BLaER1 treated with 17β-estradiol and CSF1 and Interleukin-3, amounts not matched to agents 10 nM and 100 nM (cell line): ENCODE results near the gene MINK1.

Experiments
- H3K27ac ChIP-seq, 11 experiments: shearing (Covaris generic); formaldehyde crosslinking; 2 replicates each; pipeline ENCODE4 v1.8.1; 2022
- H3K27me3 ChIP-seq, 11 experiments: shearing (Covaris generic); formaldehyde crosslinking; 2 replicates each; pipeline ENCODE4 v1.8.1; 2022
- H3K36me3 ChIP-seq, 11 experiments: shearing (Covaris generic); formaldehyde crosslinking; 2 replicates each; pipeline ENCODE4 v1.8.1; 2022
- H3K4me1 ChIP-seq, 10 experiments: shearing (Covaris generic); formaldehyde crosslinking; 2 replicates each; pipeline ENCODE4 v1.8.1; 2022
- H3K4me2 ChIP-seq, 11 experiments: shearing (Covaris generic); formaldehyde crosslinking; 2 replicates each; pipeline ENCODE4 v1.8.1; 2022
- H3K4me3 ChIP-seq, 10 experiments: shearing (Covaris generic); formaldehyde crosslinking; 2 replicates each; pipeline ENCODE4 v1.8.1; 2022
- H3K9ac ChIP-seq, 11 experiments: shearing (Covaris generic); formaldehyde crosslinking; 2 replicates each; pipeline ENCODE4 v1.8.1; 2022
- H3K9me3 ChIP-seq, 11 experiments: shearing (Covaris generic); formaldehyde crosslinking; replicated peaks in 1 of 11; 2 replicates each; pipeline ENCODE4 v1.8.1; 2022
- H4K20me1 ChIP-seq, 11 experiments: shearing (Covaris generic); formaldehyde crosslinking; 2 replicates each; pipeline ENCODE4 v1.8.1; 2022
- Cebpa-rat ChIP-seq, 11 experiments: shearing (Covaris generic); IDR thresholded peaks; 2 replicates each; pipeline ENCODE4 v1.8.1; 2022

Gene MINK1

GRCh38 chr17:4939796-4940554 lies 106.8 kb downstream of the MINK1 start, which contains the start of the genes RNF167 and SLC25A11:
Gene RNF167, plus strand, starts transcription at chr17:4940268. Its CDS starts 642 bp downstream, at chr17:4940910.
Gene SLC25A11, minus strand, starts transcription at chr17:4940046. Its CDS starts 136 bp downstream, at chr17:4939910.
- Histone ChIP-seq H3K27me3 (no peaks in the 10 kb centered on the region), H4K20me1 (peaks cover 27 to 84% (median 43%) of the 10 kb centered on the region in 11 experiments), H3K4me2 (peak within 1 kb of the TSS; percentile 97 to 100 (median 99)), H3K27ac (peak within 1 kb of the TSS; percentile 84 to 99 (median 93)), H3K4me1 (peaks cover 55 to 83% (median 71%) of the 10 kb centered on the region in 10 experiments), H3K4me3 (peak within 1 kb of the TSS; percentile 80 to 100 (median 87)), H3K36me3 (peaks cover 59 to 75% (median 67%) of the 10 kb centered on the region in 11 experiments), H3K9me3 (no peaks in the 10 kb centered on the region), H3K9ac (peak within 1 kb of the TSS; percentile 91 to 100 (median 99))
- TF ChIP-seq Cebpa-rat (IDR thresholded peaks at IDR 0.05) = no peak

- peaks cover 63 to 76% (median 69%) of the 10 kb centered on the region in 11 experiments for H3K36me3 ChIP-seq
- H4K20me1 ChIP-seq = peaks cover 35 to 84% (median 50%) of the 10 kb centered on the region in 11 experiments
These were observed 107.6 kb downstream of the MINK1 start for GRCh38 chr17:4940555-4941318.

GRCh38 chr17:4941319-4941610 lies 108.1 kb downstream of the MINK1 start:
- TF ChIP-seq Cebpa-rat (IDR thresholded peaks at IDR 0.05) = peak in 1 of 11 experiments; percentile 5; a peak in 1 of 22 replicates
- peaks cover 64 to 75% (median 69%) of the 10 kb centered on the region in 11 experiments for H3K36me3 ChIP-seq
- peaks cover 40 to 84% (median 55%) of the 10 kb centered on the region in 11 experiments for H4K20me1 ChIP-seq

More at GRCh38 chr17:4940555-4941318, 107.6 kb downstream of the MINK1 start:
- peaks cover 63 to 83% (median 77%) of the 10 kb centered on the region in 10 experiments for H3K4me1 ChIP-seq
- TF ChIP-seq Cebpa-rat (IDR thresholded peaks at IDR 0.05) = peak in 4 of 11 experiments; percentile 37 to 82 (median 56); a peak in 5 of 22 replicates
- peak overlapping the region; percentile 80 to 100 (median 87) for H3K4me3 ChIP-seq
- H3K9ac ChIP-seq = peak overlapping the region; percentile 91 to 100 (median 99)
- H3K27ac ChIP-seq = peak overlapping the region; percentile 84 to 99 (median 93)
- no peaks in the 10 kb centered on the region for H3K9me3 ChIP-seq
- H3K27me3 ChIP-seq = no peaks in the 10 kb centered on the region
- peak overlapping the region; percentile 90 to 99 (median 98) for H3K4me2 ChIP-seq

GRCh38 chr17:4942760-4943508 lies 109.8 kb downstream of the MINK1 start:
- TF ChIP-seq Cebpa-rat (IDR thresholded peaks at IDR 0.05) = no peak
- H3K9me3 ChIP-seq = no peaks in the 10 kb centered on the region
- peak overlapping the region; percentile 91 to 100 (median 99); a peak in 21 of 22 replicates for H3K9ac ChIP-seq
- peak overlapping the region; percentile 90 to 99 (median 98) for H3K4me2 ChIP-seq
- H3K27me3 ChIP-seq = no peaks in the 10 kb centered on the region
- H3K27ac ChIP-seq = peak overlapping the region in 10 of 11 experiments; percentile 4 to 99 (median 59); a peak in 16 of 22 replicates
- H3K36me3 ChIP-seq = peaks cover 57 to 73% (median 66%) of the 10 kb centered on the region in 11 experiments
- H3K4me3 ChIP-seq = peak overlapping the region in 9 of 10 experiments; percentile 85 to 100 (median 95); a peak in 15 of 20 replicates
- peaks cover 58 to 74% (median 70%) of the 10 kb centered on the region in 10 experiments for H3K4me1 ChIP-seq
- H4K20me1 ChIP-seq = peaks cover 54 to 89% (median 68%) of the 10 kb centered on the region in 11 experiments

More at GRCh38 chr17:4941319-4941610, 108.1 kb downstream of the MINK1 start:
- peaks cover 68 to 84% (median 81%) of the 10 kb centered on the region in 10 experiments for H3K4me1 ChIP-seq
- no peaks in the 10 kb centered on the region for H3K27me3 ChIP-seq
- H3K9me3 ChIP-seq = no peaks in the 10 kb centered on the region
- H3K9ac ChIP-seq = peak overlapping the region; percentile 91 to 100 (median 99)
- peak overlapping the region; percentile 84 to 99 (median 93) for H3K27ac ChIP-seq
- H3K4me2 ChIP-seq = peak overlapping the region; percentile 90 to 99 (median 98)
- peak overlapping the region; percentile 80 to 100 (median 87) for H3K4me3 ChIP-seq

- no peaks in the 10 kb centered on the region for H3K9me3 ChIP-seq
- peak overlapping the region; percentile 90 to 99 (median 98) for H3K4me2 ChIP-seq
- peak overlapping the region; percentile 91 to 100 (median 99) for H3K9ac ChIP-seq
- H3K4me3 ChIP-seq = peak overlapping the region; percentile 85 to 100 (median 98); a peak in 19 of 20 replicates
- peak overlapping the region; percentile 30 to 99 (median 59); a peak in 21 of 22 replicates for H3K27ac ChIP-seq
- no peaks in the 10 kb centered on the region for H3K27me3 ChIP-seq
- no peak for TF ChIP-seq Cebpa-rat (IDR thresholded peaks at IDR 0.05)
- H3K36me3 ChIP-seq = peaks cover 49 to 65% (median 59%) of the 10 kb centered on the region in 11 experiments
- H3K4me1 ChIP-seq = peaks cover 46 to 61% (median 58%) of the 10 kb centered on the region in 10 experiments
- peaks cover 54 to 83% (median 70%) of the 10 kb centered on the region in 11 experiments for H4K20me1 ChIP-seq
These were observed 111.0 kb downstream of the MINK1 start for GRCh38 chr17:4944163-4944553.

GRCh38 chr17:4944554-4945175 lies 111.5 kb downstream of the MINK1 start:
- peaks cover 49 to 65% (median 59%) of the 10 kb centered on the region in 11 experiments for H3K36me3 ChIP-seq

GRCh38 chr17:4945176-4945943 lies 112.2 kb downstream of the MINK1 start:
- Histone ChIP-seq H4K20me1 (peaks cover 54 to 79% (median 70%) of the 10 kb centered on the region in 11 experiments), H3K27ac (peak overlapping the region; percentile 30 to 99 (median 61); a peak in 20 of 22 replicates), H3K4me2 (peak overlapping the region; percentile 90 to 99 (median 98)), H3K4me3 (peak overlapping the region; percentile 85 to 100 (median 98); a peak in 19 of 20 replicates), H3K9me3 (no peaks in the 10 kb centered on the region), H3K36me3 (peaks cover 49 to 65% (median 59%) of the 10 kb centered on the region in 11 experiments), H3K27me3 (no peaks in the 10 kb centered on the region), H3K9ac (peak overlapping the region; percentile 91 to 100 (median 99); a peak in 21 of 22 replicates), H3K4me1 (peaks cover 48 to 63% (median 60%) of the 10 kb centered on the region in 10 experiments)
- TF ChIP-seq Cebpa-rat (IDR thresholded peaks at IDR 0.05) = no peak

More at GRCh38 chr17:4944554-4945175, 111.5 kb downstream of the MINK1 start:
- Histone ChIP-seq H3K4me2 (peak overlapping the region; percentile 90 to 99 (median 98)), H3K4me3 (peak overlapping the region; percentile 85 to 100 (median 98); a peak in 19 of 20 replicates), H3K4me1 (peaks cover 45 to 61% (median 57%) of the 10 kb centered on the region in 10 experiments), H3K27me3 (no peaks in the 10 kb centered on the region), H4K20me1 (peaks cover 54 to 79% (median 70%) of the 10 kb centered on the region in 11 experiments), H3K9ac (peak overlapping the region; percentile 91 to 100 (median 99)), H3K9me3 (no peaks in the 10 kb centered on the region), H3K27ac (peak overlapping the region; percentile 30 to 99 (median 59); a peak in 21 of 22 replicates)
- TF ChIP-seq Cebpa-rat (IDR thresholded peaks at IDR 0.05) = no peak
